Sigmoid colon (tissue), 4 donors: ENCODE measurements around the gene PSMD11.

ENCODE experiments used
- CTCF ChIP-seq, 4 experiments: fragments of 450-650 bp in 3 of 4; fragments of 200-600 bp in 1 of 4; IDR thresholded peaks; one replicate each; pipeline ENCODE4 v1.5.1; 2016 to 2019; ENCODE audit warnings: antibody characterized with exemption in 4 of 4, mild to moderate bottlenecking in 3 of 4, moderate library complexity in 2 of 4
- POLR2AphosphoS5 ChIP-seq, 4 donors: sonication (generic); formaldehyde crosslinking; IDR thresholded peaks; one replicate each; pipeline ENCODE4 v1.6.1; 2017; ENCODE audit warnings: antibody characterized with exemption in 4 of 4

GRCh38 chr17:32498391-32498790, 54.1 kb downstream of the PSMD11 start:
- TF ChIP-seq CTCF (IDR thresholded peaks at IDR 0.05) (no peak), POLR2AphosphoS5 (IDR thresholded peaks at IDR 0.05) (no peak)
